Liver (tissue), 9 donors: ENCODE results near the gene TACC2. TPM values are rescaled to one million over a fixed set of nuclear protein-coding genes. Genes with fewer than 3 reads are reported as not detected.

Experiments used
- DNase-seq: peaks from one replicate; pipeline ENCODE4 v3.0.0-alpha.2; 2017; ENCODE audit warnings: low spot score
- H3K27ac ChIP-seq, 2 donors: one replicate each; pipeline ENCODE4 v1.7.0; 2013; ENCODE audit warnings: inconsistent platforms in 2 of 2, low read length in 2 of 2, control low read depth in 1 of 2, low read depth in 1 of 2, mild to moderate bottlenecking in 1 of 2
- H3K27me3 ChIP-seq, 4 donors: one replicate each; pipeline versions ENCODE4 v1.6.1 to v1.7.0; 2013; ENCODE audit warnings: low read length in 3 of 4, inconsistent platforms in 1 of 4, mild to moderate bottlenecking in 1 of 4, moderate library complexity in 1 of 4; ENCODE audit not compliant: control insufficient read depth in 4 of 4, insufficient read depth in 4 of 4
- H3K36me3 ChIP-seq, 4 donors: one replicate each; pipeline versions ENCODE4 v1.6.1 to v1.7.0; 2013; ENCODE audit warnings: low read length in 3 of 4, mild to moderate bottlenecking in 3 of 4, low read depth in 1 of 4, moderate library complexity in 1 of 4; ENCODE audit not compliant: control insufficient read depth in 4 of 4, insufficient read depth in 3 of 4
- H3K4me1 ChIP-seq, 4 donors: one replicate each; pipeline versions ENCODE4 v1.6.1 to v1.7.0; 2013; ENCODE audit warnings: low read length in 3 of 4, mild to moderate bottlenecking in 3 of 4, moderate library complexity in 1 of 4; ENCODE audit not compliant: control insufficient read depth in 4 of 4, insufficient read depth in 4 of 4
- H3K4me3 ChIP-seq, 3 donors: one replicate each; pipeline versions ENCODE4 v1.6.1 to v1.7.0; 2013; ENCODE audit warnings: low read length in 3 of 3, control low read depth in 1 of 3, low read depth in 1 of 3, mild to moderate bottlenecking in 1 of 3
- H3K9ac ChIP-seq, 2 donors: one replicate each; pipeline ENCODE4 v1.7.0; 2013; ENCODE audit warnings: low read length in 2 of 2, mild to moderate bottlenecking in 2 of 2, moderate library complexity in 2 of 2, control low read depth in 1 of 2, low read depth in 1 of 2
- H3K9me3 ChIP-seq, 4 donors: one replicate each; pipeline versions ENCODE4 v1.6.1 to v1.7.0; 2013; ENCODE audit warnings: low read length in 3 of 4; ENCODE audit not compliant: control insufficient read depth in 4 of 4
- CTCF ChIP-seq: fragments of 150-350 bp; IDR thresholded peaks from 2 replicates; pipeline ENCODE4 v1.5.1; 2017; ENCODE audit warnings: improper control_type of control experiment, low read depth, low read length; ENCODE audit not compliant: missing input control
- EGR1 ChIP-seq, 2 donors: IDR thresholded peaks; 2 replicates each; pipeline ENCODE4 v1.6.1; 2016 to 2018; ENCODE audit warnings: antibody characterized with exemption in 2 of 2, low read depth in 2 of 2
- FOXA1 ChIP-seq: IDR thresholded peaks from 2 replicates; pipeline ENCODE4 v1.6.1; 2016; ENCODE audit warnings: antibody characterized with exemption
- FOXA2 ChIP-seq: IDR thresholded peaks from 2 replicates; pipeline ENCODE4 v1.6.1; 2016; ENCODE audit warnings: antibody characterized with exemption
- GABPA ChIP-seq, 2 donors: IDR thresholded peaks in 1 of 2; conservative IDR thresholded peaks in 1 of 2; 2 replicates each; pipeline ENCODE4 v1.6.1; 2016; ENCODE audit warnings: antibody characterized with exemption in 2 of 2, mild to moderate bottlenecking in 1 of 2, moderate library complexity in 1 of 2
- HNF4A ChIP-seq, 2 donors: conservative IDR thresholded peaks; 2 replicates each; pipeline ENCODE4 v1.6.1; 2016; ENCODE audit warnings: antibody characterized with exemption in 2 of 2, mild to moderate bottlenecking in 2 of 2
- HNF4G ChIP-seq: IDR thresholded peaks from 2 replicates; pipeline ENCODE4 v1.6.1; 2016; ENCODE audit warnings: antibody characterized with exemption
- JUND ChIP-seq, 2 donors: IDR thresholded peaks; 2 replicates each; pipeline ENCODE4 v1.6.1; 2016; ENCODE audit warnings: antibody characterized with exemption in 2 of 2
- NR2F2 ChIP-seq: IDR thresholded peaks from 2 replicates; pipeline ENCODE4 v1.6.1; 2016; ENCODE audit warnings: antibody characterized with exemption
- RAD21 ChIP-seq, 2 donors: IDR thresholded peaks; 2 replicates each; pipeline ENCODE4 v1.6.1; 2016; ENCODE audit warnings: antibody characterized with exemption in 2 of 2, mild to moderate bottlenecking in 2 of 2
- REST ChIP-seq: IDR thresholded peaks from 2 replicates; pipeline ENCODE4 v1.6.1; 2016; ENCODE audit warnings: antibody characterized with exemption, mild to moderate bottlenecking
- RXRA ChIP-seq, 2 donors: IDR thresholded peaks; 2 replicates each; pipeline ENCODE4 v1.6.1; 2017 to 2018; ENCODE audit warnings: antibody characterized with exemption in 2 of 2, mild to moderate bottlenecking in 1 of 2
- TAF1 ChIP-seq: conservative IDR thresholded peaks from 2 replicates; pipeline ENCODE4 v1.6.1; 2016; ENCODE audit warnings: antibody characterized with exemption, mild to moderate bottlenecking
- YY1 ChIP-seq: IDR thresholded peaks from 2 replicates; pipeline ENCODE4 v1.6.1; 2016; ENCODE audit warnings: antibody characterized with exemption, mild to moderate bottlenecking
- WGBS: extraction: QIAGEN DNeasy Blood & Tissue Kit; methylation state at CpG from one replicate; pipeline ENCODE4 v1.1.7; 2013; 5-methylcytosine and 5-hydroxymethylcytosine counted together
- polyA plus RNA-seq, 2 donors: library from polyadenylated mRNA; stranded (reverse) in 1 of 2; unstranded in 1 of 2; fragments of 200-250 nt in 1 of 2; fragments of >200 nt in 1 of 2; fragmentation: Nextera tagmentation in 1 of 2; extraction: Ambion mirVana in 1 of 2; gene quantifications; one replicate each; pipeline versions ENCODE4 v1.2.1 to v1.2.3, GENCODE V29; 2013 to 2015
- total RNA-seq, 2 donors: library from RNA; depleted of rRNA; stranded (reverse); fragments of >200 nt; gene quantifications; one replicate each; pipeline ENCODE4 v1.2.3, GENCODE V29; 2014
- TF ChIP-seq, protein P1 (sequence below): IDR thresholded peaks from 2 replicates; pipeline ENCODE4 v1.6.1; 2016; ENCODE audit warnings: antibody characterized with exemption
- TF ChIP-seq, protein P2 (sequence below): IDR thresholded peaks from 2 replicates; pipeline ENCODE4 v1.6.1; 2016; ENCODE audit warnings: antibody characterized with exemption
- TF ChIP-seq, protein P3 (sequence below): IDR thresholded peaks from 2 replicates; pipeline ENCODE4 v1.6.1; 2016; ENCODE audit warnings: antibody characterized with exemption
- donor health status: healthy.
- donor health status: healthy.
- donor health status: healthy.
- donor health status: healthy.
- donor health status: healthy.

Gene TACC2
- total and polyA plus RNA-seq, 4 donors, result 1.5 to 9.1 (median 7.8) TPM

GRCh38 chr10:122269059-122269687 is 280.2 kb downstream of the TACC2 start:
- H3K36me3 ChIP-seq, result no peaks in the 10 kb centered on the region
- no peak overlapping the region for H3K27ac ChIP-seq
- no peak overlapping the region for H3K9ac ChIP-seq
- H3K4me3 ChIP-seq, result no peak overlapping the region
- TF ChIP-seq, protein P1, sequence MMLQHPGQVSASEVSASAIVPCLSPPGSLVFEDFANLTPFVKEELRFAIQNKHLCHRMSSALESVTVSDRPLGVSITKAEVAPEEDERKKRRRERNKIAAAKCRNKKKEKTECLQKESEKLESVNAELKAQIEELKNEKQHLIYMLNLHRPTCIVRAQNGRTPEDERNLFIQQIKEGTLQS, result no peak
- no peak for TF ChIP-seq EGR1 (IDR thresholded peaks at IDR 0.05; ENCODE audit: low read depth in 2 of 2)
- TF ChIP-seq NR2F2, result no peak
- no peak for TF ChIP-seq RXRA (IDR thresholded peaks at IDR 0.05)
- TF ChIP-seq REST, result no peak
- TF ChIP-seq CTCF, result no peak
- TF ChIP-seq GABPA (IDR thresholded peaks at IDR 0.05 in 1 of 2, conservative IDR thresholded peaks at IDR 0.05 in 1 of 2), result no peak
- no peak for TF ChIP-seq YY1
- TF ChIP-seq TAF1, result no peak
- no peak for TF ChIP-seq FOXA2
- no peaks in the 10 kb centered on the region for H3K27me3 ChIP-seq
- DNase-seq, result no peak
- no peaks in the 10 kb centered on the region for H3K9me3 ChIP-seq
- H3K4me1 ChIP-seq, result no peaks in the 10 kb centered on the region
- WGBS, result 82% methylated on average over 10 of the region's 10 CpGs

DNA sequence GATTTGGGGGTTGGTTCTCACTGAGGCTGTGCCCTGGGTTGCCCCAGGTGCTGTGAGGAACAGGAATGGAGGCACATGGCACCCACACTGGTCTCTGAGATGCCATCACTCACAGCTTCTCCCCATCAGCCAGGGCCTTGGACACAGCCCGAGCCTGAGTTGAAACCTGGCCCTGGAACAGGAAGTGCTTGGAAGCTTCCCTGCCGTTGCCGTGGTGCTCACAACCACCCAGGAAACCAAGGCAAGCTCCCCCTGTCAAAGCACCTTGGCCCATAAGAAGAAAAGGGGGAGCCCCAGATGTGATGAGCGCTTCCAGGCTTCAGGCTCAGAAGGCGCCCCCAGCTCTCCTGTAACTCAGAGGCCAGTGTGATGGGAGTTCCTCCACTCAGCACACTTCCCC is 282.1 kb downstream of the TACC2 start, which contains the start of gene BTBD16:
Gene BTBD16 (plus strand): TSS at position 221 of the 400 bp plus-strand sequence. CDS start 3,786 bp downstream, outside the sequence.
- no peak for DNase-seq
- Histone ChIP-seq H3K27me3 (no peaks in the 10 kb centered on the region), H3K27ac (no peak within 1 kb of the TSS), H3K36me3 (no peaks in the 10 kb centered on the region), H3K4me1 (no peaks in the 10 kb centered on the region), H3K4me3 (no peak within 1 kb of the TSS), H3K9me3 (no peaks in the 10 kb centered on the region), H3K9ac (no peak within 1 kb of the TSS)
- TF ChIP-seq, protein P2, sequence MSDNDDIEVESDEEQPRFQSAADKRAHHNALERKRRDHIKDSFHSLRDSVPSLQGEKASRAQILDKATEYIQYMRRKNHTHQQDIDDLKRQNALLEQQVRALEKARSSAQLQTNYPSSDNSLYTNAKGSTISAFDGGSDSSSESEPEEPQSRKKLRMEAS, result no peak
- no peak for TF ChIP-seq TAF1
- TF ChIP-seq GABPA (IDR thresholded peaks at IDR 0.05 in 1 of 2, conservative IDR thresholded peaks at IDR 0.05 in 1 of 2), result no peak
- TF ChIP-seq FOXA1, result no peak
- TF ChIP-seq, protein P3, sequence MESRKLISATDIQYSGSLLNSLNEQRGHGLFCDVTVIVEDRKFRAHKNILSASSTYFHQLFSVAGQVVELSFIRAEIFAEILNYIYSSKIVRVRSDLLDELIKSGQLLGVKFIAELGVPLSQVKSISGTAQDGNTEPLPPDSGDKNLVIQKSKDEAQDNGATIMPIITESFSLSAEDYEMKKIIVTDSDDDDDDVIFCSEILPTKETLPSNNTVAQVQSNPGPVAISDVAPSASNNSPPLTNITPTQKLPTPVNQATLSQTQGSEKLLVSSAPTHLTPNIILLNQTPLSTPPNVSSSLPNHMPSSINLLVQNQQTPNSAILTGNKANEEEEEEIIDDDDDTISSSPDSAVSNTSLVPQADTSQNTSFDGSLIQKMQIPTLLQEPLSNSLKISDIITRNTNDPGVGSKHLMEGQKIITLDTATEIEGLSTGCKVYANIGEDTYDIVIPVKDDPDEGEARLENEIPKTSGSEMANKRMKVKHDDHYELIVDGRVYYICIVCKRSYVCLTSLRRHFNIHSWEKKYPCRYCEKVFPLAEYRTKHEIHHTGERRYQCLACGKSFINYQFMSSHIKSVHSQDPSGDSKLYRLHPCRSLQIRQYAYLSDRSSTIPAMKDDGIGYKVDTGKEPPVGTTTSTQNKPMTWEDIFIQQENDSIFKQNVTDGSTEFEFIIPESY, result no peak
- no peak for TF ChIP-seq RXRA (IDR thresholded peaks at IDR 0.05)
- no peak for TF ChIP-seq NR2F2
- TF ChIP-seq, protein P1, result no peak
- no peak for TF ChIP-seq YY1
- TF ChIP-seq REST, result no peak
- no peak for TF ChIP-seq JUND (IDR thresholded peaks at IDR 0.05)
- TF ChIP-seq HNF4G, result no peak
- TF ChIP-seq HNF4A (conservative IDR thresholded peaks at IDR 0.05), result no peak
- TF ChIP-seq RAD21 (IDR thresholded peaks at IDR 0.05), result no peak
- no peak for TF ChIP-seq CTCF
- WGBS, result 68% methylated on average over 5 of the region's 5 CpGs
